Chondrocyte (in vitro differentiated cells): ENCODE results near the gene CBLB. TPM values are rescaled to one million over a fixed set of nuclear protein-coding genes. Genes with fewer than 3 reads are reported as not detected.

Source experiments
- DNase-seq: peaks from one replicate; pipeline ENCODE4 v3.0.0; 2021; ENCODE audit warnings: mixed read lengths, low spot score
- H3K27ac Mint-ChIP-seq: one replicate; pipeline ENCODE4 v1.8.0; 2021; ENCODE audit warnings: mild to moderate bottlenecking, moderate library complexity, mixed read lengths; ENCODE audit not compliant: unreplicated experiment
- H3K27me3 Mint-ChIP-seq: 2 replicates; pipeline ENCODE4 v1.8.0; 2021; ENCODE audit warnings: low read depth, mixed read lengths
- H3K36me3 Mint-ChIP-seq: 2 replicates; pipeline ENCODE4 v1.8.0; 2021; ENCODE audit warnings: low read depth, mixed read lengths
- H3K4me1 Mint-ChIP-seq: 2 replicates; pipeline ENCODE4 v1.8.0; 2021; ENCODE audit warnings: low read depth, mild to moderate bottlenecking, mixed read lengths
- H3K4me3 Mint-ChIP-seq: one replicate; pipeline ENCODE4 v1.8.0; 2021; ENCODE audit warnings: mild to moderate bottlenecking, moderate library complexity, mixed read lengths; ENCODE audit not compliant: unreplicated experiment
- H3K9me3 Mint-ChIP-seq: 2 replicates; pipeline ENCODE4 v1.8.0; 2021; ENCODE audit warnings: low read depth, mixed read lengths
- CTCF ChIP-seq: fragments of 200-600 bp; sonication (generic); IDR thresholded peaks from 2 replicates; pipeline ENCODE4 v1.5.0; 2021; ENCODE audit warnings: antibody characterized with exemption, mild to moderate bottlenecking, moderate library complexity
- total RNA-seq: library from RNA; stranded (reverse); gene quantifications from 3 replicates; pipeline ENCODE4 v1.2.1, GENCODE V29; 2021

Gene CBLB
- total RNA-seq, 1 donor from 2014 or later = 25.0 TPM

GRCh38 chr3:105755121-105755886, 113.5 kb downstream of the CBLB start:
- Mint-ChIP-seq H3K27ac (no peak overlapping the region), H3K27me3 (no peaks in the 10 kb centered on the region), H3K9me3 (no peaks in the 10 kb centered on the region), H3K4me3 (no peak overlapping the region), H3K36me3 (peaks cover 8% of the 10 kb centered on the region), H3K4me1 (peaks cover 6% of the 10 kb centered on the region)
- TF ChIP-seq CTCF = no peak
- no peak for DNase-seq

DNA sequence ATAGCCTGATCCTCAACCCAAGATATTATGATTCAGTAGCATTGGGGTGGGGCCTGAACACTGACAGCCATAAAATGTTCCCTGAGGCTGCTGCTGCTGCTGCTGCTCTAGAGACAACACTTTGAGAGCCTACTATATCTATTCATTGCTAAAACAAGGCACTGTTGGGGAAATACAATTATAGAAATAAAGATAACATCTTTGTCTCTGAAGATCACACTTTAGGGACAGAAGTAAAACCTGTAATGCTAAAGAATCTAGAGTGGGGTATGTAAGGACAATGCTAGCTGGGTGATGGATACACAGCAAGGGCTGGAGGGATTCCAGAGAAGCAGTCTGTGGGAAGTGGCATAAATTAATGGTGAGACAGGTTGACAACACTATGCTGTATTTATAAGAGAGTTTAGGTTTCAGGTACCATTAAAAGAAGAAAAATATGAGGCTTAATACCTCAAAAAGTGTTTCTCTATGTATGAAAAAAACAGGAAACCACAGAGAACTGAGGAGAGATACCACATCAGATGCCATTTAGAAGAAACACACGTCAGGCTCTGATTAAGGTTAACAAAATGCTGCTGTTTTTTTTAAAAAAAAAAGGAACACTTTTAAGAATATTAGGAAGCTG, 115.9 kb downstream of the CBLB start:
- Mint-ChIP-seq H3K27me3 (no peaks in the 10 kb centered on the region), H3K4me3 (no peak overlapping the region), H3K27ac (no peak overlapping the region), H3K4me1 (peaks cover 9% of the 10 kb centered on the region), H3K36me3 (peaks cover 3% of the 10 kb centered on the region), H3K9me3 (no peaks in the 10 kb centered on the region)
- no peak for DNase-seq
- no peak for TF ChIP-seq CTCF

DNA sequence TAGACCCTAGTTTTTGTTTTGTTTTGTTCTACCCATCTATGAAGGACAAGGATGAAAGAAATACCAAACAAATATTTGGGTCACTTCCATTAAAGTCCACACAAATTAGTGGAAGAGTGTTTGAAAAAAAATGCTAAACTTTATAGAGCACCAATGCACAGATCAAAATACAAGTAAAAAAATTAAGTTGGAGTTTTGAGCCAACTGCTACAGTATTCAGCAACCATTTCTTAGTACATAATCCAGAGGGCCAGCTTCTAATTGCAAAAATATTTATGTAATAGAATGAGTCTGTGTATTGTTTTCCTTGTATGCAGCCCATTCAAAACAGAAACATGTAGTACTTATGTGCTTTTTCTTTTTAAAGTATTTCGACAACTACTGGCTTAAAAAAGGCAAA, 121.1 kb downstream of the CBLB start:
- H3K9me3 Mint-ChIP-seq = no peaks in the 10 kb centered on the region
- DNase-seq = no peak

DNA sequence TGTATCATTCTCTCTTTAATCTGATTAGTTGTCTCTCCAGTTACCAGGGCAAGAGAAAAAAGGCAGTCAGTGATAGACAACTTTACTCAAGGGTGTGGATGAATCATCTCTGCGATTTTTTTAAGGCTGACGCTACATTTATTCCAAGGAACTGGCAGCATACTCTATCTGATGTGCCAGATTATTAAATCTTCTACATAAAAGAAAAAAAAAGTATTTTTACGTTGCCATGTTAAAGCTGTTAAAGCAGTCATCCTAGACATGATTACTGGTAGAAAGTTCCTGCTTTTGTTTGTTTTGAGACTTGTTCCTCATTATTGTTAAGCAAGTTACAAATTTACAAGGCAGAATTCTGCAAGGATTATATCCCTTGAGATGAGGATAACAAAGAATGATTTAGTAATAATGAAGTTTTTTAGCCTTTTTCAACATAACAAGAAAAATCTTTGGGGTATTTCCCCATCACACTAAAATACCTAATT, 121.7 kb downstream of the CBLB start:
- no peak for TF ChIP-seq CTCF
- Mint-ChIP-seq H3K27ac (no peak overlapping the region), H3K4me3 (no peak overlapping the region), H3K9me3 (no peaks in the 10 kb centered on the region), H3K27me3 (no peaks in the 10 kb centered on the region), H3K36me3 (peaks cover 10% of the 10 kb centered on the region), H3K4me1 (peaks cover 18% of the 10 kb centered on the region)
- DNase-seq = no peak

More for the DNA sequence above, 121.1 kb downstream of the CBLB start:
- no peak for TF ChIP-seq CTCF
- H3K4me1 Mint-ChIP-seq = peaks cover 20% of the 10 kb centered on the region
- H3K36me3 Mint-ChIP-seq = peaks cover 10% of the 10 kb centered on the region
- H3K27ac Mint-ChIP-seq = no peak overlapping the region
- no peaks in the 10 kb centered on the region for H3K27me3 Mint-ChIP-seq
- no peak overlapping the region for H3K4me3 Mint-ChIP-seq

- Mint-ChIP-seq H3K27ac (peak overlapping the region; percentile 2), H3K36me3 (peaks cover 10% of the 10 kb centered on the region), H3K4me3 (no peak overlapping the region), H3K4me1 (peaks cover 18% of the 10 kb centered on the region), H3K27me3 (no peaks in the 10 kb centered on the region), H3K9me3 (no peaks in the 10 kb centered on the region)
- no peak for DNase-seq
- no peak for TF ChIP-seq CTCF
Measured at GRCh38 chr3:105746231-105746996, 122.4 kb downstream of the CBLB start.
